Skeletal muscle satellite cell (primary cell): ENCODE measurements around the gene PRPS1.
A peak's percentile ranks its signal among the peaks of the same experiment; 100 is the strongest.

Experiments used
- H3K27me3 ChIP-seq: 2 replicates; pipeline ENCODE4 v1.7.0; 2013; ENCODE audit warnings: low read length; ENCODE audit not compliant: control insufficient read depth, insufficient read depth
- H3K36me3 ChIP-seq: 2 replicates; pipeline ENCODE4 v1.7.0; 2013; ENCODE audit warnings: mild to moderate bottlenecking, control low read depth, low read length; ENCODE audit not compliant: insufficient read depth
- H3K4me1 ChIP-seq: 2 replicates; pipeline ENCODE4 v1.7.0; 2013; ENCODE audit warnings: low read length; ENCODE audit not compliant: control insufficient read depth, insufficient read depth
- H3K4me2 ChIP-seq: 2 replicates; pipeline ENCODE4 v1.7.0; 2013; ENCODE audit warnings: mild to moderate bottlenecking, low read length
- H3K4me3 ChIP-seq: 2 replicates; pipeline ENCODE4 v1.7.0; 2013; ENCODE audit warnings: low read length
- H3K9ac ChIP-seq: 2 replicates; pipeline ENCODE4 v1.7.0; 2013; ENCODE audit warnings: mild to moderate bottlenecking, low read depth, low read length, moderate library complexity
- H3K9me3 ChIP-seq: replicated peaks from 2 replicates; pipeline ENCODE4 v1.7.0; 2013; ENCODE audit warnings: mild to moderate bottlenecking, control low read depth, low read length

The PRPS1 gene

GRCh38 chrX:107687445-107687844, 59.1 kb downstream of the PRPS1 start:
- Histone ChIP-seq H3K36me3 (no peaks in the 10 kb centered on the region), H3K9ac (no peak overlapping the region), H3K9me3 (no peaks in the 10 kb centered on the region), H3K4me3 (no peak overlapping the region), H3K27me3 (peaks cover 9% of the 10 kb centered on the region), H3K4me2 (no peak overlapping the region), H3K4me1 (peaks cover 47% of the 10 kb centered on the region)

GRCh38 chrX:107691024-107691448, 62.7 kb downstream of the PRPS1 start:
- H3K9me3 ChIP-seq: no peaks in the 10 kb centered on the region
- H3K27me3 ChIP-seq: peaks cover 9% of the 10 kb centered on the region
- H3K4me3 ChIP-seq: no peak overlapping the region
- no peaks in the 10 kb centered on the region for H3K36me3 ChIP-seq
- no peak overlapping the region for H3K4me2 ChIP-seq
- no peak overlapping the region for H3K9ac ChIP-seq
- H3K4me1 ChIP-seq: peaks cover 19% of the 10 kb centered on the region

GRCh38 chrX:107699616-107700015, 71.3 kb downstream of the PRPS1 start:
- Histone ChIP-seq H3K9ac (peak overlapping the region; percentile 60), H3K4me1 (peaks cover 23% of the 10 kb centered on the region), H3K4me2 (no peak overlapping the region), H3K27me3 (no peaks in the 10 kb centered on the region), H3K9me3 (no peaks in the 10 kb centered on the region), H3K36me3 (no peaks in the 10 kb centered on the region), H3K4me3 (no peak overlapping the region)

GRCh38 chrX:107700317-107700774, 72.0 kb downstream of the PRPS1 start:
- Histone ChIP-seq H3K9ac (peak overlapping the region; percentile 68), H3K36me3 (no peaks in the 10 kb centered on the region), H3K4me2 (peak overlapping the region; percentile 50), H3K9me3 (no peaks in the 10 kb centered on the region), H3K27me3 (no peaks in the 10 kb centered on the region), H3K4me1 (peaks cover 23% of the 10 kb centered on the region), H3K4me3 (no peak overlapping the region)
